NCI-H2081 (cell line): ENCODE measurements around the gene TRAPPC6A.

Experiments
- DNase-seq, 2 experiments: peaks; one replicate each; lab custom pipeline; 2025; lab: John Stamatoyannopoulos, UW

The TRAPPC6A gene

DNA sequence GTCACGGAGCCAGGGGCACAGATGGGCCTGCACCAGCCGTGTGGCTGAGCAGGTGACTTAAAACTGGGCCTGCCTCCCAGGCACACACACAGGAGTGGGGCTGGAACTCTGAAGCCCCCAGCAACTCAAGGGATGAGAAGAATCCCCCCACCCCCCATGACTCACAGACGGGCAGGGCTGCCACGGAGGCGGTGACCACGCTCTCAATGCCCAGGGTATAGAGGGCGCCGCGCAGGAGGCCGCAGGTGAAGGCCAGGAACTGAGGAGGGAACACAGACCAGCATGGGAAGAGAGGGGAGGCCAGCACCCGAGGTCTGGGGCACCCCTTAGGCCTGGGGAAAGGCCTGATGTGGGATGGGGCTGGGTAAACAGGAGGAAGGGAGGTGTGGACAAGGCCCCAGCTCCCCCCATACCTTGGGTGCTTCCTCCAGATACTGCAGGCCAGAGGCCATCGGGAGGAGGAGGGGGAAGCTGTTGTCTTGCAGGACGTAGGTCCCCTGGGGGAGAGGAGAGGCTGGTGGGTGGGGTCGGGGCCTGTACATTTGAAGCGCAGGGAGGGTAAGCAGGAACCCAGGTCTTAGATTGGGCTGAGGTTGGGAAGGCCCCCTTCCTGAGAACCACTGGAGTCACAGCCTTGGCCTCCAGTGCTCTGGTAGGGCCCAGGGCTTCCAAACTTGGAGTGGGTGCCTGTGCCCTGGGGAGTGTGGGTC, 14.1 kb downstream of the TRAPPC6A start:
- DNase-seq: no peak

DNA sequence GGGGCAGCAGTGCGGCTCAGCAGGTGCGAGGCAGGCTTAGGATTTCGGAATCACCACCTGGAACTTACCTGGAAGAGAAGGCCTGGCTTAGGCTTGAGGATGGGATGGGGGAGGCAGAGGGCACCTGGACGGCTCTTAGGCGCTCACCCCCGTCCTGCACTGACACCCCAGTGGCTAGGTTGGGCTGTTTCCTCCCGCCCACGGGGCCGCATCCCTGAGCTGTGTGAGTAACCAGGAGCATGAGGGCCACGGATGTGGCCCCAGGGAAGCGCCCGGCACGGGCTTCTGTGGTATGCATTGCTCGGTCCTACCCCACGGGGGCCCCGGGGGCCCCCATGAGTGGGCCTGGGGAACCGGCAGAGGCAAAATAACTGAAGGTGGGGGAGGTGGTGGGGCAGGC, 14.9 kb downstream of the TRAPPC6A start:
- no peak for DNase-seq

DNA sequence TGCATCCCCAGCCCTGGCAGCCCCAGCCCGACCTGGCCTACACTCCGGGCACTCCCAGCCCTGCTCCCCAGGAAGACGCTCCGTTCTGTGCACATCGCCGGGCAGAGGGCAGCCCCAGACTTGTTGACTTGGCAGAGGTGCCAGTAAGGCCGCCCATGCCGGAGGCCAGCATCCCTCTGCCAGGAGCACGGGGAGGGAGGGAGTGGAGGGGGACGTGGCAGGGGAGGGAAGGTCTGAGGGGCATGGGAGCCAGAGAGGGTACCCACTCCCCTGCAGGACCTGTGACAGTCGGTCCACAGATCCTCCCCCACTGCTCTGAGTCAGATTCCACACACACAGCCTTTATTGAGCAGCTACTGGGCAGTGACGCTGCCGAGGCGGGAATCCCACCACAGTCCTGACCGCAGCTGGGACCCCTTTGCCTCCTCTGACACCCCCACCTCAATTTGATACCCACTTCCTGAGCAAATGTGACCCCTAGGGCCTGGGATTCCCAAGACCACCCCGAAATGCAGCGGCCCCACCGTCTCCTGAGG, 15.4 kb downstream of the TRAPPC6A start:
- no peak for DNase-seq

DNA sequence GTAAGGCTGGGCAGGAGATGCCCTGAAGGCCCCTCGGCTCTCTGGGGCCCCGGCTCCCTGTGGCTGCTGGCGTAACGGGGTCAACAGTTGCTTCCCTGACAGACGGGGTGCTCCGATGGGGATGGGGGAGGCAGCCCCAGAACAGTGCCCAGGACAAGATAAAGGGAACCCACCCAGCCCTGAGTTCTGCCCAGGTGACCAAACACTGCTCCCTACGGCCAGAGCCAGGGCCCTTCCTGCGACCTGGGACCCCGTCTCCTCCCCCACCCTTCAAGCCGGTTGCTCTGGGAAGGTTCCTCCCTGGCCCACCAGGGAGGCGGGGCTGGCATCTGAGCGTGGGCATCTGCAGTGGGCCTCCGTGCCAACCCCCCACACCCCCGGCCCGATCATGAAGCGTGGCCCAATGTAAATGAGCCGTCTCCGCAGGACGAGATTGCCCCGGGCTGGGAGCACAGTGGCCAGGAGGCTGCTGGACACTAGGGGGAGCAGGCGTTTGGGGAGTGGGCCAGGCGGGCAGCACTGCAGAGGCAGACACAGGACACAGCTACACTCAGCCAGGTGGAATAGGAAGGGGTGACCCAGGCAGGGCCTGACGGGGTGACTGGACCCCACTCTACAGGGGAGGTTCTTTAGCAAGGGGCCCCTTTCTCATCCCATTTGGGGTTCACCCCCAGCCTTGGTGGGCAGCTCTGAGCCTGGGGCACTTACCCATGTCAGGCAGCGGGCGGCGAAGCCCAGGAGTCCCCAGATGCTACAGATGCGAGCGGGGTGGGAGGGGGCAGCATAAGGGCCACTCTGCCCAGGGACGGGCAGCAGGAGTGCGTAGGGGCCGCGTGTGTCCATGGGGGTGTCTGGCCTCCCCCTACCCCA, 16.1 kb downstream of the TRAPPC6A start:
- DNase-seq: no peak

DNA sequence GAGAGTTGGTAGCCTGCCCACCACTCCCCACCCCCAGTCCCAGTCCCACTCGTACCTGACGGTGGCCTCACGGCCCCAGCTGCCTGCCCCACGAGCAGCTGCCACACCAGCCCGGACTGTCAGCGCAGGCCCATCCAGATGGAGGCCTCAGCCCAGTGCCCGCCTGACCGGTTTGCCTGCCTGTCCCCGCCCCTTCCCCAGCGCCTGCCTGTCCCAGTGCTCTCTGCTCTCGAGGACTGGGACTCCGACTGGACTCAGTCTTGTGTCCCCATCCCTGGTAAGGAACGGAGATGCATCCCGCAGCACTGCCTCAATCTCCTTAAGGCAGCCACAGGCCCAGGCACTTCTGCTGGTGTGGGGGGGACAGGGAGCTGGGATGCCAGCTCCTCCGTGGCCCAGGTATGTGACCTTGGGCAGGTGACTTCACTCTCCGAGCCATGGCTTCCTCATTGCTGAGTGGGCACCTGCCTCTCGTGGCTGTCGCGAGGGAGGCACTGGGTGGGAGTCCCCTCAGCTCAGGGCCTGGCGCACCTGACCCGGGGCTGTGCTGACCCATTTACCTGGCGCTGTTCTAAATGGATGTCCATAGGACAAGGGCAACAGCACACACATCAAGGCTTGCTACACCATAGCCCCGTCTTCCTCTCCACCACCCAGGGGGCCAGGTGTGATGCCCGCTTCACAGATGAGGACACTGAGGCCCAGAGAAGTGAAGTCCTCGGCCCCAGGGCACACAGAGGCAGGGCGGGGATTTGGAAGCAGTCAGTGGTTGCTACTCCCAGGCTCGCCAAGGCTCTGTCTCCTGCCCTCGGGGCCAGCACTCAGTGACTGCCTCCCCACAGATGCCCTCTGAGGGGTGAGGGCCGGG, 16.9 kb downstream of the TRAPPC6A start, which contains the start of gene NKPD1:
NKPD1 (minus strand) TSS at position 113 of the 868 bp plus-strand sequence. CDS start 832 bp downstream, outside the sequence.
- no peak for DNase-seq

DNA sequence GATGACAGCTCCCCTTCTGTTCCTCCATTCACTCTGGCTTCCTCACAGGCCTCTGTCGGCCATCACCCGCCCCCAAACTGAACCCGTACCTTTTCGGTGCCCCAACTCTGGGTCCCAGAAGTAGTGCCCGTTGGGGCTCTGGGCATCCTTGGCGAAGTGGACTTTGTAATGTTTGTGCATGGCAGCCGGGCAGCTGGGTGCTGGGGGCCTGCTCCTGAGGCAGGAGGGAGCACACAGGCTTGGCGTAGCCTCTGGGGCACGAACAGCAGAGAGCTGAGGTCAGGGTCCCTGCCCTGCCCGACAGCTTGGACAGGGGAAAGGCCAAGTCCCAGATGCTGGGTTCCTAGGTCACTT, 18.1 kb downstream of the TRAPPC6A start:
- DNase-seq: no peak

DNA sequence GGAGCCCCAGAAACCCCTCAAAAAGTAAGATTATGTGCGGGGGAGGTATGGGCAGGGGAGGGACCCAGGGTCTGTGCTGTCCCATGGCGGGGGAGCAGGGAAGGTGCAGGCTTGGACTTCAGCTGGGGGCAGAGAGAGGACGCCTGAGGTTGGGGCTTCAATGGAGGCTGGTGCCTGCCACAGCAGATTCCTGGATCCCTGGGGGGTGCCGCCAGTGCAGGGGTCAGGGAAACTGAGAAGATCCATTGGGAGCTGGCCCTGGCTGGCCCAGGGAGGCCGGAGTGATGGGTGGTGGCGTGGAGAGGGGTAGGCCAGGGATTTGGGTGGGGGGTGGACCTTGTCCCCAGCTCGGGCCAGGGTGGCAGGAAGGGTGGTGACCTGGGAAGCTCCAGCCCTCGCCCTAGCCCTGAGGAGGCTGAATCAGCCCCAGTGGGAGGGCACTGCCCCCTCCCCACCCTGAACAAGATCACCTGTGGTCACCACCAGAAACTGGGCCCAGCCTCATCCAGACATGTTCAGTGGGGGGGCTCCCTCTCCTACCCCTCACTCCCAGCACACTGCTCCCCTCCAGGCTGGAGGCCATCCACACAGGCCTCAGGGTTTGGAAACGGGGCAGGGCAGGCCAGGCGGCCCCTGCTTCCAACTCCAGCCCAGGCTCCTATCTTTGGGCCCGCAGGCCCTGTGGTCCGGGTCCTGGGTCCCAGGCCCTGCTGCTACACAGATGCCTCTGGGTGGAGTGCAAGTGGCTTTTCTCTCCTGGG, 18.6 kb downstream of the TRAPPC6A start:
- DNase-seq: no peak

DNA sequence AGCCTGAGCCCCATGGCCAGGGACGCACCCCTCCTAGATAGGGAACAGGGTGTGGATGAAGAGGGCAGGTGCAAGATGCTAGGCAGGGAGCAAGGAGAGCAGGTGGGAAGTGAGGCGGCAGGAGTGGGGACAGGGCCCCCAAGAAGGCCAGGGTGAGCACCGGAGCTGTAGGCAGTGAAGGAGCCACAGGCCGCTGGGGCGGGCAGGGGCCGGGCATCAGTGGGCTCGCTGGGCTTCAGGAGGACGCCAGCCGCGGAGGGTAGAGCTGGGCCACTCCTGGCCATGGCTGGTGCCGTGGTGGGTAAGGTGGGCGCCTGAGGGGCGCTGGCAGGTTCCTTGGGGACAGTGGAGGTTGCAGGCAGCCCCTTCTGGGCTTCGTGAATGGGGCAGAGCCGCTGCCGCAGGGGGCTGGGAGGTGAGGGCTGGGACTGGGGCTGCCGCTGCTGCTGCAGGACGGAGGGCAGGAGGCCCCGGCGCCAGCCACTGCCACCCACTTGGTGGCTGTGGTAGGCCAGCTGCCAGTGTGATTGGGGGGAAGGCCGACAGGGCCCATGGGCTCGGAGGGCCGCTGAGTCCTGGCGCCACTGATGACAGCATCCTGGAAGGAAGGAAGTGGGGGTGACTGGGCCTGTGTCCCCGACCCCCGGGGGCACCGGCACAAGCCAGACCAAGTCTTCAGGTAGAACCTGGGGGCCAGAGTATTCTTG, 19.4 kb downstream of the TRAPPC6A start:
- DNase-seq: no peak

DNA sequence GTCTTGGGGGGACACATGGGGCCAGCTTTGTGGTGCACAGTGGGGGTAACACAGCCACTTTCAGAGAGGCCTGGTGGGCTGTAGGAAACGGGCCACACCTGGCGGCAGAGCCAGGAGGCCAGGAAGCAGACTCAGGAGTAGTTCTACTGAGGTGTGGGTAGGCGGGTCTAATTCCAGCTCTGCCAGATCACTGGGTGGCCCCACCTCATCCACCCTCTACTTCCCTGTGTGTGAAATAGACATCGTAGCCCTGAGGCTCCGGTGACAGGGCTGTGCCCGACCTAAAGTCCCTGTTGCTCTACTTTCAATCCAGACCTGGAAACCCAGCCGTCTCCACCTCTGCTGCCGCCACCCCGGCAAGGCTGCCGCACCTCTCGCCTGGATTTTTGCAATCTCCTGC, 21.3 kb downstream of the TRAPPC6A start:
- DNase-seq: no peak

DNA sequence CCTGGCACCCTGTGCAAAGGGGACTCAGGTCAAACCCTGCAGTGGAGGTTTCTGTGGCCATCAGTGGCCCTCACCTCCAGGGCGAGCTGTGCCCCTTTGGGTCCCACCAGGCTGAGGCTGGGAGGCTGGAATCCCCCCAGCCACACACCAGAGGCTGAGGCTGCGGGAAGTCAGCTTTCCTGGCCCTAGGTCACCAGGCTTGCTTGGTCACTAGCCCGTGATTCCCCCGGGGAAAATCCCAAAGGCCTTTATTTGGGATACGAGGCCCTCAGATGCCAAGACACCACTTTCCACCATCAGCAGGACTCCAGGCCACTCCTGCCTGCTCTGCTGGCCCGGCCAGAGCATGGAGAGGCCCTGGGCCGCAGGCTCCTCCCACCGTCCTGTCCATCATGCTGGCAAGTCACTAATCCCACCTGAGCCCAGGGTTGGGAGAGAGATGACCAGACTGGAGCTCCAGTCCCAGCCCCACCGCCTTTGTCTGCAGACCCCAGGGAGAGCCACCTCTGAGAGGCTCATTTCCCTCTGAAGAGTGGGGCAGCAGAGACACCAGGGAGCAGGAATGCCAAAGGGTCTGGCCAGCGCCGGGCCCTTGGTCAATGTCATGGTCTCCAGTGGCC, 21.9 kb downstream of the TRAPPC6A start:
- no peak for DNase-seq

DNA sequence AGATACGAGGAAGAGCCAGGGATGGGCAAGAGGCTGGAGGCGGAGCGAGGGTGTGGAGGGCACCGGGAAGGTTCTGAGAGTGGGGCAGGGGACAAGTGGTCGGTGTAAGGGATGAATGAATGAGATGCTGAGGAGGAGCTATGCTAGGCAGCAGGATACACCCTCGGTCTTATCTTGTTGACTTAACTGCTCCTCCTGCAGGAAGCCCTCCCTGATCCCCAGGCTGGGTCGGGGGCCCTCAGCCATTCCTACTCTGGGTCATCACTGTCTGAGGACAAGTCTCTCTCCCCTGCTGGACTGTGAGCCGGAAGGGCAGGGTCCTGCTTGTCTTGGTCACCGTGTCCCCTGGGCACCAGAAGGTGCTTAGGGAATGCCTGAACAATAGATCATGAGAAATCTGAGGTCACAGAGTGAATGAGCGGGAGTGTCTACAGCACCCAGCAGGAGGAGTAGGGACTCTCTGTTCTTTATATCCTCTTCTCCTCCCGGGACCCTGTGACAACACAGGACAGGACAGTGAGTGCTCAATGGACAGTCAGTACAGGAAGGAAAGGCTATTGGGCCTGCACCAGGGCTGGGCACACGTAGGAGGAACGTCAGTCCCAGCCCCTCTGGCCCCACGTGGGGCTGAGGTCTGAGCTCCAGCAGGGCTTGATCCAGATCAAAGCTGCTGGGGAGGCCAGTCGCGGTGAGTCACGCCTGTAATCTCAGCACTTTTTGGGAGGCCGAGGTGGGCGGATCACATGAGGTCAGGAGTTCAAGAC, 23.8 kb downstream of the TRAPPC6A start:
- no peak for DNase-seq

DNA sequence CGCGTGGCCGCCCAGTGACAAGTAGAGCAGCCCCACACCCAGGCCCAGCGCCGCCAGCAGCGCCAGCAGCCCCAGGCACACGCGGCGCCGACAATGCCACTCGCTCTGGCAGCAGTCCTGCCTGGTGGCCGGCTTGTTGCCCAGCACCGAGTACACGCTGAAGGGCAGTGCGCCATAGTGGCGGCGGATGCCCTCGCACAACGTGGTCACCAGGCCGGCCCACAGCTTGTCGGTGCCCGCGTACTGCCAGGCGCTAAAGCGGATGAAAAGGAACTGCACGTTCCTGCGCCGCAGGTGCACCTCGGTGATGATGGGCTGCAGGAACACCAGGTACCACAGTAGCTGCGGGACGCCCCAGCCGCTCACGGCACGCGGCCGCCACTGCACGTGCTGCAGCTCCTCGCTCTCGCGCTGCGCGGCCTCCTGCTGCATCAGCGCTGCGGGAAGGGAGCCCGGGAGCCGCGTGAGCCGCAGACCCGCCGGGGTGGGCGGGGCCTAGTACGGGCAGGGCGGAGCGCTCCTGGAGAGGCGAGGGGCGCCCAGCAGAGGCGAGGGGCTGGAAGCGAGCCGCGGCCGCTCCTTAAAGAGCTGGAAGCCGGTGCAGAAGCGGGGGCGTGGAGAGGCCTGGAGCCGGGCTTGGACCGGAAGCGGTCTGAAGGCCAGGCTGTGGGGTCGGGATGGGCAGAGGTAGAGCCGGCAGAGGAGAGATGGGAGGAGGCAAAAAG, 24.5 kb downstream of the TRAPPC6A start:
- DNase-seq: no peak

DNA sequence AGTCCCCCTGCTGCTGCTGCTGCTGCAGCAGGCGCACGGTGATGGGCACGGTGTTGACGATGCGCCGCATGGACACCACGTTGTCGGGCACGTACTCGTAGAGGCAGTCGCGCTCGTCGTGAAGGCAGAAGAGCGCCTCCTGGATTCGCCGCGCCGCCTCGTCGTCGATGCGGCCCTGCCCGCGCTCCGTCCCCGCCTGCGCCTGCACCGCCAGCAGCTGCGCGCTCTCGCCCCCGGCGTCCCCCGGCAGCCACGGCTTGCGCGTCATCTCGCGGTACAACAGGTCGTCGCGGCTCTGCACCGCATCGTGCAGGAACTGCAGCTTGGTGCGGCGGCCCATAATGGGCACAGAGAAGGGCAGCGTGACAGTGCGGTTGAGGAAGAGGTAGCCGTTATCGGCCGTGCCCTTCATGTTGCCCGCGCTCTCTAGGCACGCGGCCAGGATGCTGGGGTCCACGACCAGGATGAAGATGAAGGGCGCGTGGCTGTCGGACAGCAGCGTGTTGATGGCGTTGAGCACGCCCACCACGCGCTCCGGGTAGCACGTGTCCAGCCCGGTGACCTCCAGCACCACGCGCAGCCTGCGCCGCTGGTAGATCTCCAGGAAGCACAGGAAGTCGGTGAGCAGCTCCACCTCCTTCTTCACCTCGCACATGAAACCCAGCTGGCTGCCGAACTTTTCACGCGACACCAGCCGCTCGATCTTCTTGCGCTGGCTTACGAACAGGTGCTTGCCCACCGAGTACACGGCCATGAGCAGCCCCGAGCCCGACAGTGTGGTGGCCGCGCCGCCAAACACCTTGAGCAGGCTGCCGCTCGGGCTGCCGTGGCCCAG, 25.3 kb downstream of the TRAPPC6A start:
- no peak for DNase-seq

DNA sequence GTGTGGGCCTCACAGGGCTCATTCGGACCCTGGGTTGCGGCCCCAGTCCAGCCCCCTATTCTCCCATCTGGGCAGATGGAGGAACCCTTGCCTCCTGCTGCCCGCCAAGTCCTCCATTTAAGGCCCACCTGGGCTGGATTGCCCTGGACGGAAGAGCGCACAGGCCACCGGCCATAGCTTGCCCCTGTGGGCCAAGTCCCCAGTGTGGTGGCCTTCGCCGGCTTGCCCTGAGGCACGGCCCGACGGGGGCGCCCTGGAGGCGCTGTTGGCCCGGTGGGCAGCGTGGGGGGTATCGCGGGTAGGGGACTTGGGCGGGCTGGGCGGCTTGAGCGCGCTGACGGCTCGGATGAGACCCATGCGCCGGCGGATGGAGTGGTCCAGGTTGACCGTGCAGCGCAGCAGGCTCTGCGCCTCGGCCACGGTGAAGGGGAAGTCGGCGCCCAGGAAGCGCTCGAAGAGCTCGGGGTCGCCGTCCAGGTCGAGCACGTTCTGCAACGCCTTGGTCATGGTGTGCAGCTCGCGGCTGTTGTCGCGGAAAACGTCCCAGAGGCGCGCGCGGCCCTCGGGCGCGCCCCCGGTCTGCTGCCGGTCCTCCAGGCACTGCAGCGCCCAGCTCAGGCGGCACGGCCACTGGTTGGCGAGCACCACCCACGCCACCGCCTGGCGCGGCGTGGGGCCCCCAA, 26.1 kb downstream of the TRAPPC6A start:
- DNase-seq: no peak

DNA sequence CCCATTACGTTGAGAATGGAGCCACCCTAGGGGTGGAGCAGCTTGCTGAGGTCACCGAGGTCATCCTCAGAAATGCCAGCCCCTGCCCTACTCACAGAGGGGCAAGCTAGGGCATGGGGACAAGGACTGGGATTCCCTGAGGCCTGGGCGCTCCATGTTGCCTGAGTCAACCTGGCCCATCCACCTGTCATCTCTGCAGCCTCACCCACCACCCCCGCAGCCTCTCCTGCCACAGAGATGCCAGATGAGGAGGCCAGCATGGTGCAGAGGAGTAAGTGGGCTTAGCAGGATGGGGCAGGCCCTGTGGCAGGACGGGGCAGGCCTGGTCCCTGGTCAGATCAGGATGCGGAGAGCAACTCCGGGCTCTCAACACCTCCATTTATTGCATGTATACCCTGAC, 26.7 kb downstream of the TRAPPC6A start:
- DNase-seq: no peak

DNA sequence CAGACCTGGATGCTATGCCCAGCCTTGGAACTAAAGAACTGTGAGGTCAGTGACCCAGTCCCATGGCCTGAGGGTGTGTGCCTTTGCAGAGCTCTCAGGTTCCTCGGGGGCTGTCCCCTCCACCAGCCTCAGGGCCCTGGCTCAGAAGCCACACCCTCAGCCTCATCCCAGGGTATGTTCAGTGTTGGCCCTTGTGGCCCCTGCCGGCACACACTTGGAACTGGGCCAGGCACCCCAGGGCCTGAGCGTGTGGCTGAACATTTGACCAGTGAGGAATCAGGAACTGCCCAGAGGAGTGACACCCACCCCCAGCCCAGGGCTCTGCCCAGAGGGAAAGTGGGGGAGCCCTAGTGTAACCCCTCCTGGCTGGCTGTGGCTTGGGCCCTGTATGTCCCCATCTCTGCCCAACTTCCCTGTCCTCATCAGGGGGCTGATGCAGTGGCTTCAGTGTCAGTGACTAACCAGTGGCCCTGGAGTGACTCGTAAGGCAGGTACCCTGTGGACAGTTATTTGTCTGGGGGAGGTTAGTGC, 27.2 kb downstream of the TRAPPC6A start:
- DNase-seq: no peak

DNA sequence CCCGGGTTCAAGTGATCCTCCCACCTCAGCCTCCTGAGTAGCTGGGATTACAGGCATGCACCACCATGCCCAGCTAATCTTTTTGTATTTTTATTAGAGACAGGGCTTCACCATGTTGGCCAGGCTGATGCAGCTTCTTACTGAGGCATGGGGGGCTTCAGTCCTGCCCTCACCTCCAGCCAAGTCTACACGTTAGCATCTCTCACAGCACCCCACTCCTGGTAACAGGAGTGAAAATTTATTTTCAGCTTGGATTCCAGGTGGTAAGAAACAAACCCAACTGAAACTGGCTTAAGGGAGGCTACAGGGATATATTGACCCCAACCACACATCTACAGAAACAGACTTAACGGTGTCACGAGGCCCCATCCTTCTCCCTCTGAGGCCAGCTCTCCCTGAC, 27.9 kb downstream of the TRAPPC6A start:
- no peak for DNase-seq
